AG08396 (cell line): ENCODE results near the gene ECHS1.
"Not testable (repeated sequence)": the region's sequence is repeated elsewhere in the genome, so short reads cannot be mapped to it uniquely, and the experiment has no call there.

Experiments used
- DNase-seq: peaks from one replicate; pipeline ENCODE4 v3.0.0; 2012; ENCODE audit warnings: low spot score, mixed read lengths

ECHS1 gene

GRCh38 chr10:133378251-133379096 is 5.3 kb upstream of the ECHS1 start:
- peak; percentile 69 for DNase-seq

- DNase-seq = no peak
Measured at GRCh38 chr10:133377818-133378250, 4.7 kb upstream of the ECHS1 start.

- DNase-seq = no peak
Measured at GRCh38 chr10:133377025-133377817, 4.1 kb upstream of the ECHS1 start.

GRCh38 chr10:133376183-133376582 is 3.0 kb upstream of the ECHS1 start:
- not testable (repeated sequence) for DNase-seq

- DNase-seq = no peak
Measured at GRCh38 chr10:133375357-133376115, 2.4 kb upstream of the ECHS1 start.

GRCh38 chr10:133372507-133372906 is 647 bp downstream of the ECHS1 start:
- DNase-seq = no peak

GRCh38 chr10:133370030-133370786 is 2.9 kb downstream of the ECHS1 start:
- no peak for DNase-seq

GRCh38 chr10:133368153-133368552 is 5.0 kb downstream of the ECHS1 start:
- DNase-seq = no peak

GRCh38 chr10:133367461-133367860 is 5.7 kb downstream of the ECHS1 start:
- DNase-seq = not testable (repeated sequence)

GRCh38 chr10:133366751-133367150 is 6.4 kb downstream of the ECHS1 start:
- DNase-seq = no peak

- no peak for DNase-seq
Measured at GRCh38 chr10:133366130-133366478, 7.0 kb downstream of the ECHS1 start.

- no peak for DNase-seq
Measured at GRCh38 chr10:133365461-133366129, 7.6 kb downstream of the ECHS1 start.

- no peak for DNase-seq
Measured at GRCh38 chr10:133364645-133365431, 8.3 kb downstream of the ECHS1 start.

- no peak for DNase-seq
Measured at GRCh38 chr10:133362846-133363245, 10.3 kb downstream of the ECHS1 start.

- DNase-seq = no peak
Measured at GRCh38 chr10:133361773-133362441, 11.2 kb downstream of the ECHS1 start.

- DNase-seq = no peak
Measured at GRCh38 chr10:133361227-133361626, 11.9 kb downstream of the ECHS1 start.

GRCh38 chr10:133359972-133360610 is 13.1 kb downstream of the ECHS1 start:
- DNase-seq = no peak

GRCh38 chr10:133359554-133359971 is 13.6 kb downstream of the ECHS1 start:
- DNase-seq = no peak

- DNase-seq = no peak
Measured at GRCh38 chr10:133358925-133359310, 14.2 kb downstream of the ECHS1 start.
